ENCODE results near the gene KCNIP1.

Gene KCNIP1

GRCh38 chr5:170559296-170559695 lies 55.5 kb downstream of the KCNIP1 start:
- TF ChIP-seq CTCF (conservative IDR thresholded peaks at IDR 0.05; ENCODE audit: low read length) (no peak), EZH2phosphoT487 (IDR thresholded peaks at IDR 0.05; ENCODE audit: borderline replicate concordance) (no peak)
- Histone ChIP-seq H3K9me3 (ENCODE audit: insufficient read depth, low read depth, low read length) (no peaks in the 10 kb centered on the region), H3K4me1 (ENCODE audit: insufficient read depth, low read length, poor library complexity, severe bottlenecking) (no peaks in the 10 kb centered on the region), H3F3A (ENCODE audit: low read depth) (no peaks in the 10 kb centered on the region), H3K9ac (ENCODE audit: low read depth, low read length, poor library complexity, severe bottlenecking) (no peak overlapping the region), H3K79me2 (ENCODE audit: insufficient read depth, low read length) (no peaks in the 10 kb centered on the region), H2AFZ (ENCODE audit: low read length) (no peak overlapping the region), H3K27me3 (ENCODE audit: insufficient read depth, low read length, poor library complexity, severe bottlenecking) (no peaks in the 10 kb centered on the region), H3K4me2 (ENCODE audit: low read depth, low read length, poor library complexity, severe bottlenecking) (no peak overlapping the region), H4K20me1 (ENCODE audit: insufficient read depth, low read length, poor library complexity, severe bottlenecking) (no peaks in the 10 kb centered on the region), H3K9me2 (replicated peaks; ENCODE audit: low read depth, low read length) (no peaks in the 10 kb centered on the region), H3K36me3 (ENCODE audit: insufficient read depth, low read length) (no peaks in the 10 kb centered on the region), H3K4me3 (ENCODE audit: low read length, poor library complexity, severe bottlenecking) (no peak overlapping the region)

- H3K9me2 ChIP-seq (replicated peaks; ENCODE audit: low read depth, low read length), result no peaks in the 10 kb centered on the region
- H3K36me3 ChIP-seq (ENCODE audit: insufficient read depth, low read length), result no peaks in the 10 kb centered on the region
- no peaks in the 10 kb centered on the region for H3K27me3 ChIP-seq (ENCODE audit: insufficient read depth, low read length, poor library complexity, severe bottlenecking)
- no peaks in the 10 kb centered on the region for H3K79me2 ChIP-seq (ENCODE audit: insufficient read depth, low read length)
- no peaks in the 10 kb centered on the region for H3F3A ChIP-seq (ENCODE audit: low read depth)
- no peak overlapping the region for H2AFZ ChIP-seq (ENCODE audit: low read length)
- no peaks in the 10 kb centered on the region for H4K20me1 ChIP-seq (ENCODE audit: insufficient read depth, low read length, poor library complexity, severe bottlenecking)
- no peak overlapping the region for H3K4me3 ChIP-seq (ENCODE audit: low read length, poor library complexity, severe bottlenecking)
- no peak overlapping the region for H3K9ac ChIP-seq (ENCODE audit: low read depth, low read length, poor library complexity, severe bottlenecking)
- H3K4me1 ChIP-seq (ENCODE audit: insufficient read depth, low read length, poor library complexity, severe bottlenecking), result no peaks in the 10 kb centered on the region
- no peaks in the 10 kb centered on the region for H3K9me3 ChIP-seq (ENCODE audit: insufficient read depth, low read depth, low read length)
- no peak overlapping the region for H3K4me2 ChIP-seq (ENCODE audit: low read depth, low read length, poor library complexity, severe bottlenecking)
- TF ChIP-seq EZH2phosphoT487 (IDR thresholded peaks at IDR 0.05; ENCODE audit: borderline replicate concordance) (no peak), CTCF (conservative IDR thresholded peaks at IDR 0.05; ENCODE audit: low read length) (no peak)
Measured at GRCh38 chr5:170560938-170561337, 57.1 kb downstream of the KCNIP1 start.

- Histone ChIP-seq H3K9me2 (replicated peaks; ENCODE audit: low read depth, low read length) (no peaks in the 10 kb centered on the region), H4K20me1 (ENCODE audit: insufficient read depth, low read length, poor library complexity, severe bottlenecking) (no peaks in the 10 kb centered on the region), H3K79me2 (ENCODE audit: insufficient read depth, low read length) (no peaks in the 10 kb centered on the region), H3K9me3 (ENCODE audit: insufficient read depth, low read depth, low read length) (no peaks in the 10 kb centered on the region), H3K9ac (ENCODE audit: low read depth, low read length, poor library complexity, severe bottlenecking) (no peak overlapping the region), H2AFZ (ENCODE audit: low read length) (no peak overlapping the region), H3K4me1 (ENCODE audit: insufficient read depth, low read length, poor library complexity, severe bottlenecking) (no peaks in the 10 kb centered on the region), H3K4me3 (ENCODE audit: low read length, poor library complexity, severe bottlenecking) (no peak overlapping the region), H3K27me3 (ENCODE audit: insufficient read depth, low read length, poor library complexity, severe bottlenecking) (no peaks in the 10 kb centered on the region), H3F3A (ENCODE audit: low read depth) (no peaks in the 10 kb centered on the region), H3K36me3 (ENCODE audit: insufficient read depth, low read length) (no peaks in the 10 kb centered on the region), H3K4me2 (ENCODE audit: low read depth, low read length, poor library complexity, severe bottlenecking) (no peak overlapping the region)
- no peak for TF ChIP-seq CTCF (conservative IDR thresholded peaks at IDR 0.05; ENCODE audit: low read length)
- TF ChIP-seq EZH2phosphoT487 (IDR thresholded peaks at IDR 0.05; ENCODE audit: borderline replicate concordance), result no peak
Measured at GRCh38 chr5:170562166-170562874, 58.5 kb downstream of the KCNIP1 start.

Data from Loucy (cell line).